Heart left ventricle (tissue), 13 donors: Measurements from ENCODE around the gene SATB2.

Experiments used
- POLR2A ChIP-seq, 2 donors: fragments of 450-650 bp; IDR thresholded peaks; one replicate each; pipeline ENCODE4 v1.6.1; 2017; ENCODE audit warnings: antibody characterized with exemption in 2 of 2, mild to moderate bottlenecking in 2 of 2, moderate library complexity in 2 of 2
- TF ChIP-seq, protein P1 (sequence below), 12 donors: fragments of 200-600 bp; sonication (generic) in 4 of 12; IDR thresholded peaks; one replicate each; pipeline versions ENCODE4 v1.5.0 to v1.8.0; 2018 to 2022; ENCODE audit warnings: antibody characterized with exemption in 12 of 12, mild to moderate bottlenecking in 5 of 12
- donor health status: ischemic (EF 13 %, LVEDD 7.1; RV severe dilation, severe dysfunction).
- donor health status: DM: no; HTN: yes; CAD: no.
- donor health status: DM: no; HTN: no; CAD: no.
- donor health status: ischemic (EF 25% LVEDD 6.9; RV normal size, moderate dysfunction).
- donor health status: ischemic (EF 25% LVEDD 5.7; RV mildly dilated, moderate dysfunction).
- donor health status: ischemic (EF 35%, LVEDD 5.7; RV mildly dilated, moderate dysfunction).
- donor health status: nonischemic (EF 11% LVEDD 7.7; RV severe dilation, severe dysfunction).
- donor health status: DM: yes; HTN: yes; CAD: no.
- donor health status: PGD.
- donor health status: ischemic (EF 29% LVEDD 5.4; RV normal size, mild dysfunction).
- donor health status: nonischemic (EF 23%, LVEDD 6.1; RV moderate dilation, normal function).

DNA sequence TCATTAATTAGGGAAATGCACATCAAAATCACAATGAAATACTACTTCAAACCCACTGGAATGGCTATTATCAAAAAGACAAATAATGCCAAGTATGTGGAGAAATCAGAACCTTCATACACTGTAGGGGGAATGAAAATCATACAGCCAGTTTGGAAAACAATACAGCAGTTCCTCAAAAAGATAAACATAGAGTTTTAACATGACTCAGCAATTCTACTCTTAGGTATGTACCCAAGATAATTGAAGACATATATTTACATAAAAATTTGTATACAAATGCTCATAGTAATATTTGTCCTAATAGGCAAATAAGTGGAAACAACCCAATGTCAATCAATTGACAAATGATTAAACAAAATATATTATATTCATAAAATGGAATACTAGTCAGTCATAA is 45.4 kb upstream of the SATB2 start:
- TF ChIP-seq, protein P1, sequence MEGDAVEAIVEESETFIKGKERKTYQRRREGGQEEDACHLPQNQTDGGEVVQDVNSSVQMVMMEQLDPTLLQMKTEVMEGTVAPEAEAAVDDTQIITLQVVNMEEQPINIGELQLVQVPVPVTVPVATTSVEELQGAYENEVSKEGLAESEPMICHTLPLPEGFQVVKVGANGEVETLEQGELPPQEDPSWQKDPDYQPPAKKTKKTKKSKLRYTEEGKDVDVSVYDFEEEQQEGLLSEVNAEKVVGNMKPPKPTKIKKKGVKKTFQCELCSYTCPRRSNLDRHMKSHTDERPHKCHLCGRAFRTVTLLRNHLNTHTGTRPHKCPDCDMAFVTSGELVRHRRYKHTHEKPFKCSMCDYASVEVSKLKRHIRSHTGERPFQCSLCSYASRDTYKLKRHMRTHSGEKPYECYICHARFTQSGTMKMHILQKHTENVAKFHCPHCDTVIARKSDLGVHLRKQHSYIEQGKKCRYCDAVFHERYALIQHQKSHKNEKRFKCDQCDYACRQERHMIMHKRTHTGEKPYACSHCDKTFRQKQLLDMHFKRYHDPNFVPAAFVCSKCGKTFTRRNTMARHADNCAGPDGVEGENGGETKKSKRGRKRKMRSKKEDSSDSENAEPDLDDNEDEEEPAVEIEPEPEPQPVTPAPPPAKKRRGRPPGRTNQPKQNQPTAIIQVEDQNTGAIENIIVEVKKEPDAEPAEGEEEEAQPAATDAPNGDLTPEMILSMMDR (IDR thresholded peaks at IDR 0.05), result no peak
- TF ChIP-seq POLR2A (IDR thresholded peaks at IDR 0.05), result no peak
